ENCODE data around the gene WDR4.
"Not testable (repeated sequence)": the region's sequence is repeated elsewhere in the genome, so short reads cannot be mapped to it uniquely, and the experiment has no call there.

WDR4 gene

GRCh38 chr21:42836767-42837301 lies 42.5 kb downstream of the WDR4 start:
- H3K27me3 ChIP-seq (ENCODE audit: control insufficient read depth, insufficient read depth, low read length): no peaks in the 10 kb centered on the region
- peaks cover 37% of the 10 kb centered on the region for H3K36me3 ChIP-seq (ENCODE audit: control insufficient read depth, insufficient read depth, low read length)
- H3K27ac ChIP-seq (ENCODE audit: low read depth, low read length): no peak overlapping the region
- no peak overlapping the region for H3K9ac ChIP-seq (ENCODE audit: low read length)
- H3K4me1 ChIP-seq (ENCODE audit: control insufficient read depth, insufficient read depth, low read length): peaks cover 10% of the 10 kb centered on the region
- no peak overlapping the region for H3K4me3 ChIP-seq (ENCODE audit: low read depth, low read length)
- no peaks in the 10 kb centered on the region for H3K9me3 ChIP-seq (ENCODE audit: control insufficient read depth, insufficient read depth, low read depth, low read length)

DNA sequence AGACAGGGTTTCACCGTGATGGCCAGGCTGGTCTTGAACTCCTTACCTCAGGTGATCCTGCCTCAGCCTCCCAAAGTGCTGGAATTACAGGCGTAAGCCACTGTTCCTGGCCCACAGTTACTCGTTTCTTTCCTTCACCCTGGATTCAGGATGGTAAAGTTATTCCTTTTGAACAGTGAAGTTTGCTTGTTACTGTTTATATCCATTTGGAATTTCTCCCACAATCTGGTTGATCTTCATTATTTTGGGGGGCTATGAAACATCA lies 43.0 kb downstream of the WDR4 start:
- H3K36me3 ChIP-seq (ENCODE audit: control insufficient read depth, insufficient read depth, low read length): peaks cover 33% of the 10 kb centered on the region
- H3K27ac ChIP-seq (ENCODE audit: low read depth, low read length): no peak overlapping the region
- H3K4me1 ChIP-seq (ENCODE audit: control insufficient read depth, insufficient read depth, low read length): peaks cover 10% of the 10 kb centered on the region
- no peaks in the 10 kb centered on the region for H3K27me3 ChIP-seq (ENCODE audit: control insufficient read depth, insufficient read depth, low read length)
- H3K9me3 ChIP-seq (ENCODE audit: control insufficient read depth, insufficient read depth, low read depth, low read length): no peaks in the 10 kb centered on the region
- H3K4me3 ChIP-seq (ENCODE audit: low read depth, low read length): no peak overlapping the region
- H3K9ac ChIP-seq (ENCODE audit: low read length): no peak overlapping the region

GRCh38 chr21:42835611-42836401 lies 43.5 kb downstream of the WDR4 start:
- no peaks in the 10 kb centered on the region for H3K27me3 ChIP-seq (ENCODE audit: control insufficient read depth, insufficient read depth, low read length)
- peaks cover 28% of the 10 kb centered on the region for H3K36me3 ChIP-seq (ENCODE audit: control insufficient read depth, insufficient read depth, low read length)
- no peak overlapping the region for H3K4me3 ChIP-seq (ENCODE audit: low read depth, low read length)
- H3K4me1 ChIP-seq (ENCODE audit: control insufficient read depth, insufficient read depth, low read length): peaks cover 10% of the 10 kb centered on the region
- no peak overlapping the region for H3K9ac ChIP-seq (ENCODE audit: low read length)
- H3K9me3 ChIP-seq (ENCODE audit: control insufficient read depth, insufficient read depth, low read depth, low read length): no peaks in the 10 kb centered on the region
- H3K27ac ChIP-seq (ENCODE audit: low read depth, low read length): no peak overlapping the region

DNA sequence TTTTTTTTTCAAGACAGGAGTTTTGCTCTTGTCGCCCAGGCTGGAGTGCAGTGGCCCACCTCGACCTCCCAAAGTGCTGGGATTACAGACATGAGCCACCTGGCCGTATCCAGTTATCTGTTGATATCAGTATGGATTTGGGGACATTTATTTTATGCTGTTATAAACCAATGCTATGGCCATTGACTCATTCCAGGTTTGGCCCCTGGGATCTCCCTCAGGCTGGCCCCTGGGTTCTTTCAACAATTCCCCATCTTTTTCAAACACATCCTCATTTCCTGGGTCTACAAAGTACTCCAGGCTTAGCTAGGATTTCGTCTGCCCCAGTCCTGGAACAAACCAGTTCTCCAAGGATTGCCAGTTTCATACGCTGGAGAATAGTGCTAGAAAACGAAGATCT lies 44.1 kb downstream of the WDR4 start:
- no peak overlapping the region for H3K4me3 ChIP-seq (ENCODE audit: low read depth, low read length)
- H3K27ac ChIP-seq (ENCODE audit: low read depth, low read length): no peak overlapping the region
- no peaks in the 10 kb centered on the region for H3K9me3 ChIP-seq (ENCODE audit: control insufficient read depth, insufficient read depth, low read depth, low read length)
- H3K27me3 ChIP-seq (ENCODE audit: control insufficient read depth, insufficient read depth, low read length): no peaks in the 10 kb centered on the region
- no peak overlapping the region for H3K9ac ChIP-seq (ENCODE audit: low read length)
- peaks cover 23% of the 10 kb centered on the region for H3K36me3 ChIP-seq (ENCODE audit: control insufficient read depth, insufficient read depth, low read length)
- peaks cover 10% of the 10 kb centered on the region for H3K4me1 ChIP-seq (ENCODE audit: control insufficient read depth, insufficient read depth, low read length)

DNA sequence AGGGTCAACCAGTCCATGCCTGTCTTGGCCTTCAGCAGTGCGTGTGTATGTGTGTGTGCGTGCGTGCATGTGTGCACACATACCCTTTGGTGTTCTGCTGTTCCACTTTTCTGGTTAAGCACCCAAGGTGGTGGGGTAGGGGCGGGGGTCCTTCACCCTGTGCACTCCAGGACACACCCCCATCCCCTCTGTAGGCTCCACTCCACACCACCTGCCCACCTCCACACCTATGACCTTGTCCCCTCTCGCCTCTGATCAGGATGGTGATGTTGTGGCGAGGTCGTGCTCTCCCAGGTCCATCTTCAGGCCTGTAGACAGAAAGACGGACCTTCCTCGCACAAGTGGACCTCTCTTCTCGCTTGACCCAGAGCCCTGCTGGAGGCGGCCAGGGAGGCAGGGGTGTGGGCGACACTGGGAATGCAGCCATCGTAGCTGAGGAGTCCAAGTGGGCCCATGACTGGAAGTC lies 44.6 kb downstream of the WDR4 start:
- H3K4me3 ChIP-seq (ENCODE audit: low read depth, low read length): no peak overlapping the region
- peaks cover 18% of the 10 kb centered on the region for H3K36me3 ChIP-seq (ENCODE audit: control insufficient read depth, insufficient read depth, low read length)
- H3K9ac ChIP-seq (ENCODE audit: low read length): no peak overlapping the region
- H3K9me3 ChIP-seq (ENCODE audit: control insufficient read depth, insufficient read depth, low read depth, low read length): peaks cover under 1% of the 10 kb centered on the region; the same call in 1 of the 2 replicates
- H3K27me3 ChIP-seq (ENCODE audit: control insufficient read depth, insufficient read depth, low read length): no peaks in the 10 kb centered on the region
- H3K4me1 ChIP-seq (ENCODE audit: control insufficient read depth, insufficient read depth, low read length): peaks cover 10% of the 10 kb centered on the region
- H3K27ac ChIP-seq (ENCODE audit: low read depth, low read length): no peak overlapping the region

- H3K4me1 ChIP-seq (ENCODE audit: control insufficient read depth, insufficient read depth, low read length): peaks cover 10% of the 10 kb centered on the region
- peaks cover 11% of the 10 kb centered on the region for H3K36me3 ChIP-seq (ENCODE audit: control insufficient read depth, insufficient read depth, low read length)
- H3K9me3 ChIP-seq (ENCODE audit: control insufficient read depth, insufficient read depth, low read depth, low read length): peaks cover 7% of the 10 kb centered on the region; the same call in 1 of the 2 replicates
- H3K4me3 ChIP-seq (ENCODE audit: low read depth, low read length): no peak overlapping the region
- H3K27me3 ChIP-seq (ENCODE audit: control insufficient read depth, insufficient read depth, low read length): no peaks in the 10 kb centered on the region; the same call in 1 of the 2 replicates
- no peak overlapping the region for H3K9ac ChIP-seq (ENCODE audit: low read length)
- no peak overlapping the region for H3K27ac ChIP-seq (ENCODE audit: low read depth, low read length)
These were observed 45.2 kb downstream of the WDR4 start for GRCh38 chr21:42833859-42834725.

DNA sequence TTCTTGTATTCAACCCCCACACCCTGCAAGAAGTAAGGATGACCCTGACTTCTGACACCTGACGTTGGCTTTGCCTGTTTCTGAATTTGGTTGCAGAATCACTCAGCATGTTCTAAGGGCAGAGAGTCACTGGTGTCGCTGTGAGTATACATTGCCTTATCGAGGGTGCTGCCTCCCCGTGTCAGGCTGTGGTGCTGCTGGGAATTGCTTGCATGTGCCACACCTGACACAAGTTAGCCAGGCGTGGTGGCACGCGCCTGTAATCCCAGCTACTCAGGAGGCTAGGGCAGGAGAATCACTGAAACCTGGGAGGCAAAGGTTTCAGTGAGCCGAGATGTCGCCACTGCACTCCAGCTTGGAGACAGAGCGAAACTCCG lies 45.9 kb downstream of the WDR4 start:
- no peaks in the 10 kb centered on the region; the same call in 1 of the 2 replicates for H3K27me3 ChIP-seq (ENCODE audit: control insufficient read depth, insufficient read depth, low read length)
- H3K9ac ChIP-seq (ENCODE audit: low read length): no peak overlapping the region
- peaks cover 7% of the 10 kb centered on the region; the same call in 1 of the 2 replicates for H3K9me3 ChIP-seq (ENCODE audit: control insufficient read depth, insufficient read depth, low read depth, low read length)
- peaks cover 9% of the 10 kb centered on the region for H3K36me3 ChIP-seq (ENCODE audit: control insufficient read depth, insufficient read depth, low read length)
- no peak overlapping the region for H3K4me3 ChIP-seq (ENCODE audit: low read depth, low read length)
- no peak overlapping the region for H3K27ac ChIP-seq (ENCODE audit: low read depth, low read length)
- H3K4me1 ChIP-seq (ENCODE audit: control insufficient read depth, insufficient read depth, low read length): peaks cover 10% of the 10 kb centered on the region

DNA sequence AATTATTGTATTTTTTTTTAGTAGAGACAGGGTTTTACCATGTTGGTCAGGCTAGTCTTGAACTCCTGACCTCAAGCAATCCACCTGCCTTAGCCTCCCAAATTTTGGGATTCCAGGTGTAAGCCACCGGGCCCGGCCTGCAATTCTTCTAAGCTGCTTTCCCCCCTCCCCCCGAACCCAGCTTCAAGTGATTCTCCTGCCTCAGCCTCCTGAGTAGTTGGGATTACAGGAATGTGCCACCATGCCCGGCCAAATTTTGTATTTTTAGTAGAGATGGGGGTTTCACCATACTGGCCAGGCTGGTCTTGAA lies 47.1 kb downstream of the WDR4 start:
- not testable (repeated sequence) for H3K9me3 ChIP-seq (ENCODE audit: control insufficient read depth, insufficient read depth, low read depth, low read length); H3K9ac ChIP-seq (ENCODE audit: low read length); H3K4me3 ChIP-seq (ENCODE audit: low read depth, low read length); H3K4me1 ChIP-seq (ENCODE audit: control insufficient read depth, insufficient read depth, low read length); H3K36me3 ChIP-seq (ENCODE audit: control insufficient read depth, insufficient read depth, low read length); H3K27me3 ChIP-seq (ENCODE audit: control insufficient read depth, insufficient read depth, low read length); H3K27ac ChIP-seq (ENCODE audit: low read depth, low read length)

DNA sequence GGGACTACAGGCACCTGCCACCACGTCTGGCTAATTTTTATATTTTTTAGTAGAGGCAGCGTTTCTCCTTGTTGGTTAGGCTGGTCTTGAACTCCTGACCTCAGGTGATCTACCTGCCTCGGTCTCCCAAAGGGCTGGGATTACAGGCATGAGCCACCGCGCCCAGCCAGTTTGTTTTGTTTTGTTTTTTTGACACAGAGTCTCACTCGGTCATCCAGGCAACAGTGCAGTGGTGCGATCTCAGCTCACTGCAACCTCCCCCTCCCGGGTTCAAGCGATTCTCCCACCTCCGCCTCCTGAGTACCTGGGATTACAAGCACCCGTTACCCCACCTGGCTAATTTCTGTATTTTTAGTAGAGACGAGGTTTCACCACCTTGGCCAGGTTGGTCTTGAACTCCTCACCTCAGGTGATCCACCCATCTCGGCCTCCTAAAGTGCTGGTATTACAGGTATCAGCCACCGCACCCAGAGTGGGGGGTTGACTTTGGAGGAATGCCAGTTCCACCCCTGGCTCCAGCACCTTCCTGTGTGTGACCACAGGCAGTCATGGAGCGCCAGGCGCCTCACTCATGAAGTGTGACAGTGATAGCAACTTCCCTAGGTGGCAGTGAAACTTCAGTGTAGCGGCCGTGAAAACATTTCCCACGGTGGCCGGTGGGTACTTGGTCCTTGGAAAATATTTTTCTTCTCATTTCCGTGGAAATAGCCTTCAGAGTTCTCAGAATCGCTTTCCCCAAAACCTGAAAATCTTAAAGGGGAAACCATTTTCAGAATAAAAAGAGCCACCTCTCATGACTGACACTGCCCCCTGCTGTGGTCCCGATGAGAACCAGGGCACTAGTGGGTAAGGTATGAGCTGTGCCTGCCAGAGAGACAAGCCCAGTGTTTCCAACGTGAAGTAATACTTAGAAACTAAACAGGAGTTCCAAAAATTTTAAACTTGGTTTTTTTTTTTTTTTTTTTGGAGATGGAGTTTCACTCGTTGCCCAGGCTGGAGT lies 48.6 kb downstream of the WDR4 start:
- Histone ChIP-seq H3K36me3 (ENCODE audit: control insufficient read depth, insufficient read depth, low read length) (peaks cover 6% of the 10 kb centered on the region; the same call in 1 of the 2 replicates), H3K9me3 (ENCODE audit: control insufficient read depth, insufficient read depth, low read depth, low read length) (peaks cover 8% of the 10 kb centered on the region; the same call in 1 of the 2 replicates), H3K4me3 (ENCODE audit: low read depth, low read length) (no peak overlapping the region), H3K27me3 (ENCODE audit: control insufficient read depth, insufficient read depth, low read length) (no peaks in the 10 kb centered on the region; the same call in 1 of the 2 replicates), H3K4me1 (ENCODE audit: control insufficient read depth, insufficient read depth, low read length) (peaks cover 10% of the 10 kb centered on the region), H3K9ac (ENCODE audit: low read length) (no peak overlapping the region), H3K27ac (ENCODE audit: low read depth, low read length) (no peak overlapping the region)

GRCh38 chr21:42829954-42830353 lies 49.4 kb downstream of the WDR4 start:
- H3K9me3 ChIP-seq (ENCODE audit: control insufficient read depth, insufficient read depth, low read depth, low read length): peaks cover 10% of the 10 kb centered on the region; the same call in 1 of the 2 replicates
- H3K27me3 ChIP-seq (ENCODE audit: control insufficient read depth, insufficient read depth, low read length): no peaks in the 10 kb centered on the region; the same call in 1 of the 2 replicates
- H3K9ac ChIP-seq (ENCODE audit: low read length): no peak overlapping the region
- H3K4me1 ChIP-seq (ENCODE audit: control insufficient read depth, insufficient read depth, low read length): peaks cover 10% of the 10 kb centered on the region
- 0 out of 2 replicates have a peak, but pooled peaks cover 2% of the 10 kb centered on the region for H3K36me3 ChIP-seq (ENCODE audit: control insufficient read depth, insufficient read depth, low read length)
- H3K4me3 ChIP-seq (ENCODE audit: low read depth, low read length): no peak overlapping the region
- H3K27ac ChIP-seq (ENCODE audit: low read depth, low read length): no peak overlapping the region
